DND-41 (cell line): Measurements from ENCODE around the gene IFRD2.
"Not testable (repeated sequence)": the region's sequence is repeated elsewhere in the genome, so short reads cannot be mapped to it uniquely, and the experiment has no call there.

Source experiments
- ATAC-seq: fragments of 200-7000 bp; cut with Tn5 transposase; 3 replicates; pipeline ENCODE4 v1.9.1; 2021; ENCODE audit warnings: low read depth; ENCODE audit not compliant: insufficient read depth
- DNase-seq: peaks from one replicate; pipeline ENCODE4 v3.0.0-alpha.2; 2020
- H2AFZ ChIP-seq: 2 replicates; pipeline ENCODE4 v1.6.0; 2012; ENCODE audit warnings: low read depth, low read length
- H3K27ac ChIP-seq: 2 replicates; pipeline ENCODE4 v1.5.1; 2012; ENCODE audit warnings: low read length, inconsistent platforms
- H3K27me3 ChIP-seq: fragments of 200-600 bp; sonication (generic); 2 replicates; pipeline ENCODE4 v1.6.0; 2012; ENCODE audit warnings: low read length, mild to moderate bottlenecking, inconsistent platforms; ENCODE audit not compliant: insufficient read depth, poor library complexity
- H3K36me3 ChIP-seq: 2 replicates; pipeline ENCODE4 v1.5.1; 2012; ENCODE audit warnings: low read length, inconsistent platforms; ENCODE audit not compliant: insufficient read depth
- H3K4me1 ChIP-seq: 2 replicates; pipeline ENCODE4 v1.5.1; 2012; ENCODE audit warnings: mild to moderate bottlenecking, low read length; ENCODE audit not compliant: insufficient read depth
- H3K4me2 ChIP-seq: 2 replicates; pipeline ENCODE4 v1.6.0; 2012; ENCODE audit warnings: mild to moderate bottlenecking, moderate library complexity, low read length, inconsistent platforms; ENCODE audit not compliant: insufficient read depth
- H3K4me3 ChIP-seq, 2 experiments: fragments of 200-600 bp in 1 of 2; shearing (Covaris generic) in 1 of 2; 2 replicates each; pipeline ENCODE4 v1.5.1; 2012 to 2016; ENCODE audit warnings: inconsistent platforms in 2 of 2, low read length in 2 of 2, mild to moderate bottlenecking in 2 of 2, low read depth in 1 of 2, moderate library complexity in 1 of 2
- H3K79me2 ChIP-seq: 2 replicates; pipeline ENCODE4 v1.6.0; 2012; ENCODE audit warnings: low read length, inconsistent platforms; ENCODE audit not compliant: insufficient read depth
- H3K9ac ChIP-seq: 2 replicates; pipeline ENCODE4 v1.6.0; 2012; ENCODE audit warnings: low read depth, mild to moderate bottlenecking, inconsistent platforms, low read length, moderate library complexity
- H3K9me3 ChIP-seq: 2 replicates; pipeline ENCODE4 v1.5.1; 2012; ENCODE audit warnings: low read length, moderate library complexity, mild to moderate bottlenecking, inconsistent platforms; ENCODE audit not compliant: insufficient read depth, severe bottlenecking
- H4K20me1 ChIP-seq: 2 replicates; pipeline ENCODE4 v1.6.0; 2012; ENCODE audit warnings: low read length; ENCODE audit not compliant: insufficient read depth
- EZH2 ChIP-seq: IDR thresholded peaks from 3 replicates; pipeline ENCODE4 v1.6.1; 2012; ENCODE audit warnings: borderline replicate concordance, low read depth, mild to moderate bottlenecking, moderate library complexity, low read length, inconsistent platforms; ENCODE audit not compliant: severe bottlenecking
- TF ChIP-seq, protein P1 (sequence below): IDR thresholded peaks from 2 replicates; pipeline ENCODE4 v1.5.1; 2012; ENCODE audit warnings: borderline replicate concordance, low read length, moderate library complexity, mild to moderate bottlenecking; ENCODE audit not compliant: poor library complexity, severe bottlenecking; ENCODE audit errors: extremely low read depth

Gene IFRD2

DNA sequence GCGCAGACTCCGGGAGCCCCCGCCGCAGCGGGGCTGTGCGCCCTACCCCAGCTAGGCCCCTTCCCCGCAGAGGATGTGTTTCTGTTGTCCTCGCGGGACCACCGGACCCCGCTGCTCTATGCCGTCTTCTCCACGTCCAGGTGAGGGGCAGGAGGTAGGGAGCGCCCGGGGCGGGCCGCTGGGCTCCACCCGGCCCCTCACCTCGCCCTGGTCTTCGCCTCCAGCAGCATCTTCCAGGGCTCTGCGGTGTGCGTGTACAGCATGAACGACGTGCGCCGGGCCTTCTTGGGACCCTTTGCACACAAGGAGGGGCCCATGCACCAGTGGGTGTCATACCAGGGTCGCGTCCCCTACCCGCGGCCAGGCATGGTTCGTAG is 18.6 kb downstream of the IFRD2 start:
- Histone ChIP-seq H4K20me1 (no peaks in the 10 kb centered on the region), H3K4me1 (peaks cover 8% of the 10 kb centered on the region), H3K36me3 (no peaks in the 10 kb centered on the region), H3K4me2 (no peak overlapping the region), H3K27ac (no peak overlapping the region), H3K79me2 (no peaks in the 10 kb centered on the region), H3K9me3 (no peaks in the 10 kb centered on the region), H2AFZ (no peak overlapping the region), H3K9ac (no peak overlapping the region), H3K27me3 (peaks cover 24% of the 10 kb centered on the region), H3K4me3 (no peak overlapping the region)
- ATAC-seq (no peak), DNase-seq (no peak)
- TF ChIP-seq EZH2: no peak
- TF ChIP-seq, protein P1, sequence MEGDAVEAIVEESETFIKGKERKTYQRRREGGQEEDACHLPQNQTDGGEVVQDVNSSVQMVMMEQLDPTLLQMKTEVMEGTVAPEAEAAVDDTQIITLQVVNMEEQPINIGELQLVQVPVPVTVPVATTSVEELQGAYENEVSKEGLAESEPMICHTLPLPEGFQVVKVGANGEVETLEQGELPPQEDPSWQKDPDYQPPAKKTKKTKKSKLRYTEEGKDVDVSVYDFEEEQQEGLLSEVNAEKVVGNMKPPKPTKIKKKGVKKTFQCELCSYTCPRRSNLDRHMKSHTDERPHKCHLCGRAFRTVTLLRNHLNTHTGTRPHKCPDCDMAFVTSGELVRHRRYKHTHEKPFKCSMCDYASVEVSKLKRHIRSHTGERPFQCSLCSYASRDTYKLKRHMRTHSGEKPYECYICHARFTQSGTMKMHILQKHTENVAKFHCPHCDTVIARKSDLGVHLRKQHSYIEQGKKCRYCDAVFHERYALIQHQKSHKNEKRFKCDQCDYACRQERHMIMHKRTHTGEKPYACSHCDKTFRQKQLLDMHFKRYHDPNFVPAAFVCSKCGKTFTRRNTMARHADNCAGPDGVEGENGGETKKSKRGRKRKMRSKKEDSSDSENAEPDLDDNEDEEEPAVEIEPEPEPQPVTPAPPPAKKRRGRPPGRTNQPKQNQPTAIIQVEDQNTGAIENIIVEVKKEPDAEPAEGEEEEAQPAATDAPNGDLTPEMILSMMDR: no peak

DNA sequence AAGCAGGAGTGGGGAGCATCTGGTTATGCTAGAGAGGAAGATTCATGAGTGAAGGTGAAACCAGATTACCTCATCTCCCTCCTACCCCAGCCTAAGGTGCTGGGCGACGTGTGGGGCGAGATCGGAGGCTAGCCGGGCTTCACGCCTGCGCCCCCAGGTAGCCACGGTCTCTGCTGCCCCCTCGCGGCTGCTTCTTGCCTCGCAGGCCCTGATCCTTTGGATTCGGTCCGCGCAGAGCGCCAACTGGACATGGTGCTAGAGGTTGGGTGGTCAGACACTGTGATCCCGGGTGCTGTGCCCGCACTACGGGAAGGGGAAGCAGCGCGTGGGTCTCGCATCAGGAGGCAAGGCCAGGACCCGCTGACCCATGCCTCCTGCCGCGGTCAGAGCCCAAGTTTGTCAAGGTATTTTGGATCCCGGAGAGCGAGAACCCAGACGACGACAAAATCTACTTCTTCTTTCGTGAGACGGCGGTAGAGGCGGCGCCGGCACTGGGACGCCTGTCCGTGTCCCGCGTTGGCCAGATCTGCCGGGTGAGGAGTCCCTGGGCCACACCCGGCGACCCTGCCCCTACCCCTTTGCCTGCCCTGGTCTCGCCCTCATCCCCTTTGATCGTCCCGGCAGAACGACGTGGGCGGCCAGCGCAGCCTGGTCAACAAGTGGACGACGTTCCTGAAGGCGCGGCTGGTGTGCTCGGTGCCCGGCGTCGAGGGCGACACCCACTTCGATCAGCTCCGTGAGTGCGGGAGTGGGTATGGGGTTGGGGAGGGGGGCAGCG is 19.1 kb downstream of the IFRD2 start:
- 0 out of 2 replicates have a peak overlapping the region, but pooled peaks have one; percentile 17 for H3K9ac ChIP-seq
- DNase-seq (peak; percentile 74), ATAC-seq (peak; percentile 85)
- peak overlapping the region; percentile 51 for H3K4me2 ChIP-seq
- no peaks in the 10 kb centered on the region for H3K79me2 ChIP-seq
- no peak overlapping the region; the same call in 1 of the 2 replicates for H2AFZ ChIP-seq
- H4K20me1 ChIP-seq: no peaks in the 10 kb centered on the region
- no peak overlapping the region for H3K27ac ChIP-seq
- H3K27me3 ChIP-seq: peaks cover 24% of the 10 kb centered on the region
- no peaks in the 10 kb centered on the region for H3K36me3 ChIP-seq
- peaks cover 8% of the 10 kb centered on the region for H3K4me1 ChIP-seq
- no peak overlapping the region; a peak in 1 of 4 replicates for H3K4me3 ChIP-seq
- no peaks in the 10 kb centered on the region for H3K9me3 ChIP-seq
- TF ChIP-seq EZH2: no peak
- TF ChIP-seq, protein P1: peak; percentile 98

DNA sequence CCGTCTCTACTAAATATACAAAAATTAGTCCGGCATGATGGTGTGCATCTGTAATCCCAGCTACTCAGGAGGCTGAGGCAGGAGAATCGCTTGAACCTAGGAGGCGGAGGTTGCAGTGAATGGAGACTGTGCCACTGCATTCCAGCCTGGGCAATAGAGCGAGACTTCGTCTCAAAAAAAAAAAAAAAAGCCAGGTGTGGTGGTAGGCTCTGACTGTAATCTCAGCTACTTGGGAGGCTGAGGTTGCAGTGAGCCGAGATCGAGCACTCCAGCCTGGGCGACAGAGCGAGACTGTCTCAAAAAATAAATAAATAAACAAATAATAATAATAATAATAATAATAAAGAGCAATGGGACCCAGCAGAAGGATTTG is 19.7 kb downstream of the IFRD2 start:
- not testable (repeated sequence) for H3K9ac ChIP-seq, H2AFZ ChIP-seq, H4K20me1 ChIP-seq, ATAC-seq, H3K27ac ChIP-seq, H3K9me3 ChIP-seq, DNase-seq, H3K4me1 ChIP-seq, H3K36me3 ChIP-seq, H3K4me3 ChIP-seq, H3K79me2 ChIP-seq
- peak overlapping the region; percentile 51; the same call in 1 of the 2 replicates for H3K4me2 ChIP-seq
- peaks cover 24% of the 10 kb centered on the region for H3K27me3 ChIP-seq

DNA sequence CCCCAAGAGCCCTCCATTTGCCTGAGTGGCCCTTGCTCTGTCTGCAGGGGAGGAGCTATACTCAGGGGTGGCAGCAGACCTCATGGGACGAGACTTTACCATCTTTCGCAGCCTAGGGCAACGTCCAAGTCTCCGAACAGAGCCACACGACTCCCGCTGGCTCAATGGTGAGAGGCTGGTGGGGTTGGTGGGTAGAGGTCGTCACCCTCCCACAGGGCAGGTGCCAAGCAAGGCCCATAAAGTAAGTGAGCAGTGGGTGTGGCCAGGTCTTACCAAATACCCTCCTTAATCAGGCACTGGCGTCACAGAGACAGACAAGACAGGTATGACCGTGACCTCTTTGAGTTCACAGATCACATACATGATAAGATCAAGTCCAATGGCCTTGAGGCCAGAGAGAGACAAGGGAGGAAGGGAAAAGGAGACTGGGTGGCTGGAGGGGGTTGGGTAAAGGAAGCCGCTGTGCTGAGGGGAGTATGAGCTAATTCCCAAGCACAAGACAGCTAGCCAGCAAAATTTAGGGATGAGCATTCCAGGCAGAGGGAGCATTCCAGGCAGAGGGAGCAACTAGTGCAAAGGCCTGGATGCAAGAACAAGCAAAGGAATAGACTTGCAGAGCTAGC is 20.8 kb downstream of the IFRD2 start:
- peaks cover 8% of the 10 kb centered on the region for H3K4me1 ChIP-seq
- H3K9ac ChIP-seq: no peak overlapping the region
- no peak overlapping the region for H3K4me3 ChIP-seq
- H4K20me1 ChIP-seq: no peaks in the 10 kb centered on the region
- no peaks in the 10 kb centered on the region for H3K9me3 ChIP-seq
- no peak overlapping the region for H3K4me2 ChIP-seq
- no peak overlapping the region for H3K27ac ChIP-seq
- H3K27me3 ChIP-seq: peaks cover 22% of the 10 kb centered on the region
- ATAC-seq (no peak), DNase-seq (no peak)
- TF ChIP-seq, protein P1: no peak
- no peak for TF ChIP-seq EZH2
- no peaks in the 10 kb centered on the region for H3K79me2 ChIP-seq
- no peak overlapping the region for H2AFZ ChIP-seq
- H3K36me3 ChIP-seq: no peaks in the 10 kb centered on the region
